Stimulated activated naive CD8-positive, alpha-beta T cell treated with anti-CD3 and anti-CD28 coated beads, Interleukin-15, amount 100 ng/mL, for 72 hours (primary cell): ENCODE results near the gene ST6GALNAC6.

Source experiments
- ATAC-seq: fragments of 150-1000 bp; cut with Tn5 transposase; 2 replicates; pipeline ENCODE4 v1.10.0; 2021; ENCODE audit warnings: mild to moderate bottlenecking, moderate library complexity
- DNase-seq, 2 donors: peaks; one replicate each; pipeline ENCODE4 v3.0.0; 2021 to 2022
- H3K27ac Mint-ChIP-seq, 2 donors: one replicate each; pipeline ENCODE4 v1.8.0; 2022; ENCODE audit warnings: mild to moderate bottlenecking in 2 of 2, mixed read lengths in 2 of 2, moderate library complexity in 2 of 2
- H3K27me3 Mint-ChIP-seq: one replicate; pipeline ENCODE4 v1.8.0; 2022; ENCODE audit warnings: mixed read lengths
- H3K4me1 Mint-ChIP-seq: one replicate; pipeline ENCODE4 v1.8.0; 2022; ENCODE audit warnings: mild to moderate bottlenecking, mixed read lengths
- H3K4me3 Mint-ChIP-seq, 2 donors: one replicate each; pipeline ENCODE4 v1.8.0; 2022; ENCODE audit warnings: mild to moderate bottlenecking in 2 of 2, mixed read lengths in 2 of 2, moderate library complexity in 1 of 2
- H3K9me3 Mint-ChIP-seq, 2 donors: one replicate each; pipeline ENCODE4 v1.8.0; 2022; ENCODE audit warnings: mixed read lengths in 2 of 2

ST6GALNAC6 gene

DNA sequence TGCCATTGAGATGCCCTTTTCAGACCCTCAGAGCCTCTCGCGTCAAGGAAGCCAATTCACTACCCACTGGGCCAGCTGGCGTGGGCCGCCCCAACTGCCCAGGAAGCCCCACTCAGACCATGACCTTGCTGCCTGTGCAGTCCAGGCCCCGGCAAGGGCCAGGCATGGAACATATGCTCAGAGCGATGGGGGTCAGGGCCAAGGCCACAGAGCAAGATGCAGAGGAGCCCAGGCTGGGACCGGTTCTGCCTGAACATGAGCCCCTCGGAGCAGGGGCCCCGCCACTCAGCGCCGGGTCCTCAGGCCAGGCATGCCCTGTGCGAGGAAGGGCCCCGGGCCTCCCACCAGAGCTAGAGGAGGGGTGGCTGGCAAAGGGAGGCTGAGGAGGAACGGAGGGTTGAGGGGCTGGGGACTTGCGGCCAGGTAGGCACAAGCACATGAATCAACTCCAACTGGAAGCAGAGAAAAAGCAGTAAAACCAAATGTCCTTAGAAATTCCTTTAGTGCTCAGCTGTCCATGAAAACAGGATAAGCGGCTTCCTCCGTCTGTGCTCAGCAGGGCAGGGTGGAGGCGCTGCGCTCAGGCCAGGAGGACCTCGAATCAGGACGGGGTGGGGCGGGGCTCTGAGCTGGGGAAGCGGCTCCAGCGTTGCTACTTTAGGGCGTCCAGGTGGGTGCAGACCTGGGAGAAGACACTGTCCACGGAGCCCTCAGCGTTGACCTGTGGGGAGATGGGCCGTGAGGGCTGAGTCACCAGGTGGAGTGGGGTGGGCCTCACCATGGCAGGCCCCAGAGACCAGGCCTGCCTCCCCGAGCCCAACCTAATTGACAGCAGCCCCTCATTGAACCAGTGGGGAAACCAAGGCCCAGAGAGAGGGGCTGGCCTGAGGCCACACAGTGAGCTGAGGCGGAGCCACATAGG is 31.8 kb downstream of the ST6GALNAC6 start:
- Mint-ChIP-seq H3K4me3 (no peak overlapping the region), H3K9me3 (no peaks in the 10 kb centered on the region), H3K27ac (peak overlapping the region in 1 of 2 donors; percentile 21), H3K4me1 (peaks cover 19% of the 10 kb centered on the region), H3K27me3 (no peaks in the 10 kb centered on the region)
- DNase-seq = no peak
- ATAC-seq = no peak

DNA sequence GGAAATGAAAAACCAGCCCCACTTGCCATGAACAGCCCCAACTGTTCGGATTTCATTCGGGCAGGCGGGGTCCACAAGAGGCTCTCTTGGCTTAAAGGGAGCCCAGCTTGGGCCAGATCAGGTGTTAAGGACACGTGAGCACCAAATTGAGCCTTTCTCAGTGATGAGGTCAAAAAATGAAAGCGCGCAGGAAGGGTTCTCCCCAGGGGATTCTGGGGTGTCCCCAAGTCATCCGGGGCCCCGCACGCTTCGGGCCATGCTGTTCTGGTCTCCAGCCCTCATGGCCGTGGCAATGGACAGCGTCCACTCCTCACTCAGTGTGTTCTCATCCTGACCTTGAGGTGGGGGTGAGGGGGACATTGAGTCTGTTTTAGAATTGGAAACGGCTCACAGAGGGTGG is 32.9 kb downstream of the ST6GALNAC6 start:
- no peak for DNase-seq
- no peak overlapping the region for H3K27ac Mint-ChIP-seq

GRCh38 chr9:127865645-127866464 is 33.5 kb downstream of the ST6GALNAC6 start:
- no peak for DNase-seq
- H3K4me3 Mint-ChIP-seq = no peak overlapping the region
- peak overlapping the region in 1 of 2 donors; percentile 1 for H3K27ac Mint-ChIP-seq
- no peaks in the 10 kb centered on the region for H3K9me3 Mint-ChIP-seq
- no peaks in the 10 kb centered on the region for H3K27me3 Mint-ChIP-seq
- peak; percentile 65 for ATAC-seq
- peaks cover 34% of the 10 kb centered on the region for H3K4me1 Mint-ChIP-seq

More for the DNA sequence above, 32.9 kb downstream of the ST6GALNAC6 start:
- no peak for ATAC-seq
- Mint-ChIP-seq H3K4me1 (peaks cover 30% of the 10 kb centered on the region), H3K4me3 (no peak overlapping the region), H3K27me3 (no peaks in the 10 kb centered on the region), H3K9me3 (no peaks in the 10 kb centered on the region)

GRCh38 chr9:127863191-127863621 is 36.2 kb downstream of the ST6GALNAC6 start:
- ATAC-seq (no peak), DNase-seq (no peak)
- Mint-ChIP-seq H3K27me3 (no peaks in the 10 kb centered on the region), H3K9me3 (no peaks in the 10 kb centered on the region), H3K27ac (no peak overlapping the region), H3K4me1 (peaks cover 34% of the 10 kb centered on the region), H3K4me3 (no peak overlapping the region)

DNA sequence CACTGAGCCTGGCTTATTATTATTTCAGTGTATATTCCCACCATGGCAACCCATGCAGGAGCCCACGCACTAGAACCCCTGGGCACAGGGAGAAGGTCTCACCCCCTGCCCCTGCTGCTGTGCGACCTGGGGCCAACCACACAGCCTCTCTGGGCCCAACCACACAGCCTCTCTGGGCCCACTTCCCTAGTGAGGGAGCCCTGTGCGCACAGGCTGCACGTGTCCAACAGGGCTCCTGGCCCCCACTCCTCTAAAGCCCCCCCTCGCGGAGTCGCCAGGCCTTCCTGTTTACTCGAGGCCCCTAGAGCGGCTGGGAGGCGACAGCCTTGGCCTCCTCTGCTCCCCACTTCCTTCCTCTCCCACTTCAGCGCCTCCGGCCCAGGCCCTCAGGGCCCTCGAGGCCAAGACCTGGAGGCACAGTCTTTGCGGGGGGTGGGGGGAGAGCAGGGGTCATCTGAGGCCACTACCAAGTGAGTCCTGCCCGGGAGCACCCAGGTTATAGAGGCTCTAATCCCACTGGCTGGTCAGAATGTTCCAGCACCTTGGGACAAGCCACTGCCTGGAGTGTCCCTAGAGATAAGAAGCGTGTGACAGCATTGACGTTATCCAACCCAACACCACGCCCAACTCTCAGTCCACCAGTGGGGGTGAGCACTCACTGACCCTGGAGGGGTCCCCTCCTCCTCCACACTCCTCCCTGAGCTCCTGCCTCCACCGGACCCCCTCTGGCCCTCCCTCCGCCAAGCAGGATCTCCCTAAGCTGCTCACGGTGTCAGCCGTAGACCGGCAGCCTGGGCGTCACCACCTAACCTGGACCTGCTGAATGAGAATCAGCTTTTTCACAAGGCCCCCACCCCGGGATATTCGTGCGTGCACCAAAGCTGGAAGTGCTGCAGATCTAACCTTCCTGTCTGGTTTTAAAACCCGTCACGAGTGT is 37.1 kb downstream of the ST6GALNAC6 start:
- peak in 1 of 2 donors; percentile 58 for DNase-seq
- H3K27ac Mint-ChIP-seq = peak overlapping the region; percentile 82 to 95
- ATAC-seq = peak; percentile 68
- peaks cover 40% of the 10 kb centered on the region for H3K4me1 Mint-ChIP-seq
- no peaks in the 10 kb centered on the region for H3K9me3 Mint-ChIP-seq
- no peaks in the 10 kb centered on the region for H3K27me3 Mint-ChIP-seq
- peak overlapping the region in 1 of 2 donors; percentile 16 for H3K4me3 Mint-ChIP-seq

GRCh38 chr9:127860779-127861178 is 38.6 kb downstream of the ST6GALNAC6 start:
- Mint-ChIP-seq H3K27ac (peak overlapping the region in 1 of 2 donors; percentile 75), H3K27me3 (no peaks in the 10 kb centered on the region), H3K9me3 (no peaks in the 10 kb centered on the region), H3K4me3 (no peak overlapping the region), H3K4me1 (peaks cover 43% of the 10 kb centered on the region)
- DNase-seq (no peak), ATAC-seq (no peak)

DNA sequence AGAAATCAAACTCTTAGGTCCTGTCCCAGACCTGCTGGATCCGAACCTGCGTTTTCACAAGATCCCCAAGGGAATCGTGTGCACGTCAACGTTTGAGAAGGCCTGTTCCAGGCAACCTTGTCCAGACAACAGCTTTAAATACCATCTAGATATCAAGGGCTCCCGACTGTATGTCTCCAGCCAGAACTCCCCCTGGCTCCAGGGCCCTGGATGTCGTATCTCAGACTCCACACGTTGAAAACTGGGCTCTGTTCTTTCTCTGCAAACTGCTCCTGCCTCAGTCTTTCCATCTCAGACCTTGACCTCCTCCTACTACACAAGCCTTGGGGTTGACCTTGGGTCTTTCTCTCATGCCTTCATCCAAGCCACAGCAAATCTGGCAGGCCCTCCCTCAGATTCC is 39.1 kb downstream of the ST6GALNAC6 start:
- Mint-ChIP-seq H3K4me1 (peaks cover 43% of the 10 kb centered on the region), H3K27ac (no peak overlapping the region), H3K27me3 (no peaks in the 10 kb centered on the region), H3K4me3 (no peak overlapping the region), H3K9me3 (no peaks in the 10 kb centered on the region)
- no peak for ATAC-seq
- DNase-seq = no peak

GRCh38 chr9:127858041-127858512 is 41.3 kb downstream of the ST6GALNAC6 start:
- Mint-ChIP-seq H3K27me3 (no peaks in the 10 kb centered on the region), H3K4me1 (peaks cover 55% of the 10 kb centered on the region), H3K4me3 (no peak overlapping the region), H3K27ac (no peak overlapping the region), H3K9me3 (no peaks in the 10 kb centered on the region)
- DNase-seq (no peak), ATAC-seq (no peak)

DNA sequence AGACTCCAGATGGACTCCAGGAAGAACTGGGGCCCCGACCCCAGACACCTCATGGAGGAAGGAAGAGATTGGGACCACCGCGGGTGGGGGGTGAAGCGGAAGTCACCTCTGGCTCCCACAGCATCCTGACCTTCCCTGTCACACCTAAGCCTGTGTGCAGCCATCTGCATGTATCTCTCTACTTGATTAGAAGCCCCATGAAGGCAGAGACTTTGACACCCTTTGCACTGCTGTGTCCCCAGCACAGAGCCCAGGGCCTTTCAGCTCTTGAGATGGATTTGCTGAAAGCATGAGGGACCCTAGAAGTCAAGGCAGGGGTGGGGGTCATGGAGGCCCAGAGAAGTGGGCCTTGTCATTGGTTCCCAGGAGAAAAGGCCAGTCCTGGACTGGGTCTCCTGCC is 42.1 kb downstream of the ST6GALNAC6 start:
- Mint-ChIP-seq H3K4me1 (peaks cover 54% of the 10 kb centered on the region), H3K9me3 (no peaks in the 10 kb centered on the region), H3K27ac (no peak overlapping the region), H3K27me3 (no peaks in the 10 kb centered on the region), H3K4me3 (no peak overlapping the region)
- no peak for DNase-seq
- no peak for ATAC-seq

DNA sequence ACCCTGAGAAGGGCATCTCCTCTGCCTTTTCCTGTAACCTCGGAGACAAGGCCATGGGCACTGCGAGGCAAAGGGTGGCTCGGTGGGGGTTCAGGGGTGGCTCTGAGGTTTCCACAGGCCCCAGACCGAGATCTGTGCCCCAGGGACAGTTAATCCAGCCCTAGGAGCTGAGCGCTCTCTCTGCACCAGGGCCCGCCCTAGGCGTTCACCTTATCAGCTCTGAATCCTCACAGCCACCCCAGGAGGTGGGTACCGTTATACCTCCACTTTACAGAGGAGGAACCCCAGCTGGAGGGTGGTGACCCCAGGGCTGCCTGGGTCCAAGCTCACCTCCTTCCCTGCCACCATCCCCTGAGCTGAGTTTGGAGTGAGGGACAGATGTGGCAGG is 42.7 kb downstream of the ST6GALNAC6 start:
- Mint-ChIP-seq H3K4me1 (peaks cover 54% of the 10 kb centered on the region), H3K27me3 (no peaks in the 10 kb centered on the region), H3K4me3 (no peak overlapping the region), H3K27ac (no peak overlapping the region), H3K9me3 (no peaks in the 10 kb centered on the region)
- no peak for DNase-seq
- no peak for ATAC-seq

DNA sequence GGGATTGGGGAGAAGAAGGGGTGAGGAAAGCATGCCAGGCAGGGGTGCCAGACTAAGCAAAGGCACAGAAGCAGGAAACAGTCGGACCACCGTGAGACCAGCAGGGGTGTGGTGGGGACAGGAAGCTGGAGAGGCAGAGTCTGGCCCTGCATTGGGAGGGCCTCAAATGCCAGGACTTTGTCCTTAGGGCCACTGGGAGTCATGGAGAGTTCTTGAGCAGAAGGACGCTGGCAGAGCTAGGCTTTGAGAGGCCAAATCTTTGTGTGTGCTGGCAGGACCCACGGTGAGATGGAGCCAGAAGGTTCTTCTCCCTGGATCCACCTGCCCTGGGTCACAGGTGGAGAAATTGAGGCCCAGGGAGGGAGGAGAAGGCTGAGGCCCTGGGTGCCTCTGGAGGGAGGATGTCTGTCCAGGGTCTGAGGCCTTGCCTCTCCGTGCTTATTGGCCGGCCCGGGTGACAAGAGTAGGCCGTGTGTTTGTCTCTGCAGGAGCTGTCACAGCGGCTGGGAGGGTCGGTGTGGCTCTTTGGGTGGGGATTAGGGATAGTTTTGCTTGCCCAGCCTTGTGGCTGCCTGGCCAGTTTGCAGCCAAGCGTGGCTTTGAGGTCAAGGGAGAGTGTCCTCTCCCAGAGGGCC is 43.2 kb downstream of the ST6GALNAC6 start:
- Mint-ChIP-seq H3K4me1 (peaks cover 53% of the 10 kb centered on the region), H3K27me3 (no peaks in the 10 kb centered on the region)

GRCh38 chr9:127855522-127855921 is 43.9 kb downstream of the ST6GALNAC6 start:
- H3K27ac Mint-ChIP-seq = peak overlapping the region; percentile 67 to 89
- H3K4me3 Mint-ChIP-seq = peak overlapping the region; percentile 51 to 91
- peaks cover 52% of the 10 kb centered on the region for H3K4me1 Mint-ChIP-seq
- no peak for ATAC-seq
- H3K9me3 Mint-ChIP-seq = peaks cover 0 to 2% of the 10 kb centered on the region in 2 donors
- H3K27me3 Mint-ChIP-seq = no peaks in the 10 kb centered on the region
- no peak for DNase-seq

More for the DNA sequence above, 43.2 kb downstream of the ST6GALNAC6 start:
- DNase-seq (no peak), ATAC-seq (no peak)
- Mint-ChIP-seq H3K9me3 (no peaks in the 10 kb centered on the region), H3K4me3 (no peak overlapping the region), H3K27ac (peak overlapping the region in 1 of 2 donors; percentile 12)

DNA sequence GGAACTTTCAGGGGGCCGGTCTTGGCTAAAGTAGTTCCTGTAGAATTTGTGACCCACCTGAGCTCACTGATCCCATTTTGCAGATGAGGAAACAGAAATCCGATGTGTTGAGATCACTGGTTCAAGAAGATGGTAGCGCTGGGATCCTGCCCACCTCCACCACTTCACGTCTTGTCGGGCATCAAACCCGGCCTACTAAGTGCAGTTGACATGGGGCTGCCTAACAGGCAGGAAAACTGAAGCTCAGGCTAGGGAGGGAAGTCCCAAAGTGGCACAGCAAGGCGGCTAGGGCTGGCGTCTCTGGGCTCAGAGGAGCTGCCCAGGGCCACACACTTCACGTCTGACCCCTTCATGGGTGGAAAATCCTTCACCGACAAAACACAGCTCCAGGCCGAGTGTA is 44.4 kb downstream of the ST6GALNAC6 start:
- DNase-seq (no peak), ATAC-seq (no peak)
- H3K27ac Mint-ChIP-seq = peak overlapping the region; percentile 54 to 97
- no peaks in the 10 kb centered on the region for H3K27me3 Mint-ChIP-seq
- H3K4me3 Mint-ChIP-seq = peak overlapping the region; percentile 51 to 91
- peaks cover 52% of the 10 kb centered on the region for H3K4me1 Mint-ChIP-seq
- peaks cover under 1 to 7% of the 10 kb centered on the region in 2 donors for H3K9me3 Mint-ChIP-seq

DNA sequence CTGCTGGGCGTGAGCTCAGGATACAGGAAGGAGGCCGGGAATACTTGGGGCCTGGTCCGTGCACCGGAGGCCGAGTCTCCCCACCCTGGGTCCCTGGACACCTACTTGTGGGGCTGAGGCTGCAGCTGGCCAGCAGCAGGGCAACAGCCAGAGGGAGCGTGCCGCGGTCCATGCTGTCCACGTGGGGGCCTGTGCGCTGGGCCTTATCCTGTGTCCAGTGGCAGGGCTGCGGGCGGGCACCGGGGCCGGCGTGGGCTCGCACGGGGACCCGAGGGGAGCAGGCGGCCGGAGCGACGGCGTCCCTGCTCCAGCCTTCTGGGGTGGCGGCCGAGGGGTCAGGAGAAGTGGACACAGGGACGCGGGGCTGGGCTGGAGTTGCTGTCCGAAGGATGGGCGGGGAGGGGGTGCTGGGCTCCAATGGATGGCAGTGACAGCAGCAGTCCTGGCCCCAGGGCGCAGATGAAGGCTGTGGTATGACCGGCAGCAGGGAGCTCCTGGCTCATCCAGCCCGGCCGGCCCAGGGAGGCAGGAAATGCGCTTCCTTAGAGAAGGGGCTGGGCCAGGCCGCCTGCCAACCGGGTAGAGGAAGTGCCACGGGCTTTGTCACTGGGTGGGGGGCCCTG is 45.1 kb downstream of the ST6GALNAC6 start, which contains the start of gene ENG:
TSS of gene ENG (minus strand) at position 475 of the 623 bp plus-strand sequence. CDS start at position 172, 303 bp downstream.
- peaks cover 52% of the 10 kb centered on the region for H3K4me1 Mint-ChIP-seq

More for the DNA sequence above, 45.1 kb downstream of the ST6GALNAC6 start, which contains the start of gene ENG:
- DNase-seq = no peak
- Mint-ChIP-seq H3K9me3 (peaks cover 7 to 12% of the 10 kb centered on the region in 2 donors), H3K4me3 (peak within 1 kb of the TSS; percentile 88 to 91), H3K27me3 (no peaks in the 10 kb centered on the region), H3K27ac (peak within 1 kb of the TSS; percentile 97 to 99)
- ATAC-seq = peak; percentile 77
